ENCODE data around the gene STAC3. TPM values are rescaled to one million over a fixed set of nuclear protein-coding genes. Genes with fewer than 3 reads are reported as not detected.

The STAC3 gene
- total and polyA plus RNA-seq, 2 of the 8 experiments (the other 6 are each of a cell fraction or from before 2014, with no cell fraction given), result 0.70 to 1.3 TPM

DNA sequence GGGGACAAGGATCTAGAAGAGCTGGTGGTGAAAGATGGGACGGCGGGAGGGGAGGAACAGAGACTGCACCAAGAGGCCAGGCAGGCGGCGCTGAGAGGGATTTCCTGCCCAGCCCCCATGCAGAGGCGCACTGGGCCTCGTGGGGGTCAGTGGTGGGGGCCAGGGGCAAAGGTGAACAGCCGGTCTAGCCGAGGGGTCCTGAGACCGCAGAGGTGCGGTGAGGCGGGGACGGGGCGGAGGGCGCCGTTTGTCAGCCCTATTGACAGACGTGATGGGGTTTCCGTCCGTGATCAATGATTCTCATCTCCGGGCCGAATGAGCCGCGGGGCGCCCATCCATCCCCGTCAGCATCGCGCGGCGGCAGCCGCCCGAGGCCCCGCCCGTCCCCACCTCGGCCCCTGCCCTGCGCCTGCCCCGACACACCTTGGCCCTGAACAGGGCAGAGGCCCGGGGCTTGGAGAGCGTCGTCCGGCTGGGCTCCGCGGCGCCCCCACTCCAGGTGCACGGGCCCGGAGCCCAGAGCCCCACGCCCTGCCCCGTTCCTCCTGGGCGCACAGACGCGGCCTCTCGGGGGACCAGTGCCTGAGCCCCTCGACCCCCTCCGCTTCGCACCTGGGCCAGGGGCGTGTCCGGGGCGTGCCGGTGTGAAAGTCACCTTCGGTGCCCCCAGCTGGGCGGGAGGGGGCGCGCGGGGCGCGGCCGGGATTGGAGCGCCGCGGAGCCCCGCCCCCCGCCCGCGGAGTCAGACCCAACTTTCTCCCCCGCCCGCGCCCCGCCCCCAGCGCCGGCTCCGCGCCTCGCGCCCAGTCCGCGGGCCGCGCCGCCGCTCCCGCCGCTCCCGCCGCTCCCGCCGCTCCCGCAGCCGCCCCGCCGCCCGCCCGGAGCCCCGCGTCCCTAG is 34.7 kb downstream of the STAC3 start, which contains the start of gene NXPH4 (continued):
- TF ChIP-seq TCF12 (IDR thresholded peaks at IDR 0.05; ENCODE audit: low read depth, low read length) (no peak), HDAC6 (IDR thresholded peaks at IDR 0.05; ENCODE audit: low read depth, low read length) (no peak), KDM1A (IDR thresholded peaks at IDR 0.05; ENCODE audit: borderline replicate concordance, low read length) (no peak), EZH2 (IDR thresholded peaks at IDR 0.05; ENCODE audit: low read depth, low read length, severe bottlenecking) (peak; percentile 58), SIN3A (conservative IDR thresholded peaks at IDR 0.05 in 1 of 2, IDR thresholded peaks at IDR 0.05 in 1 of 2; ENCODE audit: low read depth in 1 of 2, low read length in 2 of 2) (no peak; a peak in 1 of 4 replicates), GTF2F1 (IDR thresholded peaks at IDR 0.05; ENCODE audit: borderline replicate concordance, low read depth, low read length) (no peak), SP4 (IDR thresholded peaks at IDR 0.05; ENCODE audit: low read length) (no peak), FOSL1 (IDR thresholded peaks at IDR 0.05; ENCODE audit: insufficient read depth, low read depth, low read length) (no peak), ASH2L (IDR thresholded peaks at IDR 0.05; ENCODE audit: low read length) (no peak), SIRT6 (IDR thresholded peaks at IDR 0.05; ENCODE audit: low read length) (no peak), SAP30 (IDR thresholded peaks at IDR 0.05; ENCODE audit: insufficient read depth, insufficient replicate concordance, low read length) (no peak), HDAC2 (IDR thresholded peaks at IDR 0.05; ENCODE audit: borderline replicate concordance in 1 of 2, low read depth in 2 of 2, low read length in 2 of 2) (no peak), TBP (IDR thresholded peaks at IDR 0.05; ENCODE audit: low read depth, low read length) (no peak), RXRA (IDR thresholded peaks at IDR 0.05; ENCODE audit: insufficient read depth, low read depth, low read length) (no peak), KDM4A (IDR thresholded peaks at IDR 0.05; ENCODE audit: low read depth, low read length, severe bottlenecking) (no peak), JUND (IDR thresholded peaks at IDR 0.05; ENCODE audit: low read length) (no peak)
- TF ChIP-seq, protein P1, sequence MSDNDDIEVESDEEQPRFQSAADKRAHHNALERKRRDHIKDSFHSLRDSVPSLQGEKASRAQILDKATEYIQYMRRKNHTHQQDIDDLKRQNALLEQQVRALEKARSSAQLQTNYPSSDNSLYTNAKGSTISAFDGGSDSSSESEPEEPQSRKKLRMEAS (IDR thresholded peaks at IDR 0.05), result peak; percentile 85
- TF ChIP-seq, protein P2, sequence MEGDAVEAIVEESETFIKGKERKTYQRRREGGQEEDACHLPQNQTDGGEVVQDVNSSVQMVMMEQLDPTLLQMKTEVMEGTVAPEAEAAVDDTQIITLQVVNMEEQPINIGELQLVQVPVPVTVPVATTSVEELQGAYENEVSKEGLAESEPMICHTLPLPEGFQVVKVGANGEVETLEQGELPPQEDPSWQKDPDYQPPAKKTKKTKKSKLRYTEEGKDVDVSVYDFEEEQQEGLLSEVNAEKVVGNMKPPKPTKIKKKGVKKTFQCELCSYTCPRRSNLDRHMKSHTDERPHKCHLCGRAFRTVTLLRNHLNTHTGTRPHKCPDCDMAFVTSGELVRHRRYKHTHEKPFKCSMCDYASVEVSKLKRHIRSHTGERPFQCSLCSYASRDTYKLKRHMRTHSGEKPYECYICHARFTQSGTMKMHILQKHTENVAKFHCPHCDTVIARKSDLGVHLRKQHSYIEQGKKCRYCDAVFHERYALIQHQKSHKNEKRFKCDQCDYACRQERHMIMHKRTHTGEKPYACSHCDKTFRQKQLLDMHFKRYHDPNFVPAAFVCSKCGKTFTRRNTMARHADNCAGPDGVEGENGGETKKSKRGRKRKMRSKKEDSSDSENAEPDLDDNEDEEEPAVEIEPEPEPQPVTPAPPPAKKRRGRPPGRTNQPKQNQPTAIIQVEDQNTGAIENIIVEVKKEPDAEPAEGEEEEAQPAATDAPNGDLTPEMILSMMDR (IDR thresholded peaks at IDR 0.05; ENCODE audit: control extremely low read depth in 1 of 3, insufficient read depth in 1 of 3, low read depth in 1 of 3, low read length in 3 of 3), result peak in 1 of 3 experiments; percentile 21; a peak in 1 of 4 replicates
- TF ChIP-seq, protein P3, sequence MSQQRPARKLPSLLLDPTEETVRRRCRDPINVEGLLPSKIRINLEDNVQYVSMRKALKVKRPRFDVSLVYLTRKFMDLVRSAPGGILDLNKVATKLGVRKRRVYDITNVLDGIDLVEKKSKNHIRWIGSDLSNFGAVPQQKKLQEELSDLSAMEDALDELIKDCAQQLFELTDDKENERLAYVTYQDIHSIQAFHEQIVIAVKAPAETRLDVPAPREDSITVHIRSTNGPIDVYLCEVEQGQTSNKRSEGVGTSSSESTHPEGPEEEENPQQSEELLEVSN (IDR thresholded peaks at IDR 0.05), result peak; percentile 86
